K562 (cell line): ENCODE results near the gene SHANK3. TPM values are rescaled to one million over a fixed set of nuclear protein-coding genes. Genes with fewer than 3 reads are reported as not detected.

ENCODE experiments used
- ARNT ChIP-seq, 2 experiments: fragments of 450-650 bp; IDR thresholded peaks; 2 replicates each; pipeline ENCODE4 v1.6.1; 2016; ENCODE audit warnings: mild to moderate bottlenecking in 1 of 2
- CC2D1A ChIP-seq: fragments of 450-650 bp; IDR thresholded peaks from 2 replicates; pipeline ENCODE4 v1.6.1; 2017; ENCODE audit warnings: mild to moderate bottlenecking
- CREM ChIP-seq: IDR thresholded peaks from 2 replicates; pipeline ENCODE4 v1.6.1; 2014; ENCODE audit warnings: antibody characterized with exemption, low read depth
- DMBX1 ChIP-seq: fragments of 250-450 bp; sonication (Bioruptor Pico); IDR thresholded peaks from 2 replicates; pipeline ENCODE4 v1.8.0; 2022; ENCODE audit warnings: inconsistent platforms, mild to moderate bottlenecking, moderate library complexity, borderline replicate concordance
- ESRRA ChIP-seq: fragments of 450-650 bp; IDR thresholded peaks from 2 replicates; pipeline ENCODE4 v1.6.1; 2014; ENCODE audit warnings: low read depth, mild to moderate bottlenecking, moderate library complexity, borderline replicate concordance
- HIVEP1 ChIP-seq: fragments of 250-450 bp; sonication (Bioruptor Pico); IDR thresholded peaks from 2 replicates; pipeline ENCODE4 v1.4.0; 2020; ENCODE audit warnings: mild to moderate bottlenecking
- MYBL2 ChIP-seq, 2 experiments: fragments of 450-650 bp in 1 of 2; sonication (generic) in 1 of 2; formaldehyde crosslinking in 1 of 2; IDR thresholded peaks; 2 replicates each; pipeline versions ENCODE4 v1.6.1 to v1.8.1; 2017 to 2022; ENCODE audit warnings: borderline replicate concordance in 1 of 2, inconsistent platforms in 1 of 2, low read depth in 1 of 2, mild to moderate bottlenecking in 1 of 2, missing genetic modification reagents in 1 of 2, moderate library complexity in 1 of 2
- TAF7 ChIP-seq: fragments of 450-650 bp; IDR thresholded peaks from 2 replicates; pipeline ENCODE4 v1.6.1; 2016; ENCODE audit warnings: missing genetic modification characterization, missing compliant biosample characterization
- TFAM ChIP-seq: fragments of 250-450 bp; sonication (Bioruptor Pico); conservative IDR thresholded peaks from 2 replicates; pipeline ENCODE4 v1.5.0; 2021; ENCODE audit warnings: mild to moderate bottlenecking, moderate library complexity
- YY1 ChIP-seq, 3 experiments: IDR thresholded peaks; 2 replicates each; pipeline ENCODE4 v1.6.1; 2011; ENCODE audit warnings: low read length in 2 of 3, mild to moderate bottlenecking in 2 of 3, moderate library complexity in 2 of 3, borderline replicate concordance in 1 of 3, control low read depth in 1 of 3, low read depth in 1 of 3; ENCODE audit not compliant: insufficient read depth in 3 of 3, insufficient replicate concordance in 2 of 3, control insufficient read depth in 1 of 3, insufficient read length in 1 of 3; ENCODE audit errors: extremely low read depth in 1 of 3
- ZNF140 ChIP-seq: fragments of 250-450 bp; sonication (Bioruptor Pico); IDR thresholded peaks from 2 replicates; pipeline ENCODE4 v1.8.0; 2021; ENCODE audit warnings: moderate library complexity, mild to moderate bottlenecking, inconsistent platforms
- ZNF143 ChIP-seq: sonication (generic); formaldehyde crosslinking; IDR thresholded peaks from 2 replicates; pipeline ENCODE4 v1.9.0; 2022; ENCODE audit warnings: mild to moderate bottlenecking, missing genetic modification reagents
- ZNF239 ChIP-seq: fragments of 250-450 bp; sonication (Bioruptor Pico); IDR thresholded peaks from 2 replicates; pipeline ENCODE4 v1.4.0; 2020; ENCODE audit warnings: mild to moderate bottlenecking
- polyA plus RNA-seq, 8 experiments: library from polyadenylated mRNA; depleted of rRNA in 4 of 8; stranded (reverse) in 5 of 8; unstranded in 3 of 8; fragments of >200 nt; fragmentation: Nextera tagmentation in 2 of 8; fragmentation: Illumina TruSeq in 1 of 8; extraction: Ambion mirVana in 2 of 8; extraction: Trizol in 1 of 8; gene quantifications; 2 replicates each; pipeline versions ENCODE4 v1.2.1 to v1.2.3, GENCODE V29; 2011 to 2014; ENCODE audit warnings: inconsistent platforms in 1 of 8, missing spikeins in 1 of 8
- total RNA-seq, 7 experiments: library from RNA; depleted of rRNA in 6 of 7; stranded (reverse); fragments of >200 nt in 6 of 7; fragmentation: Illumina TruSeq in 2 of 7; extraction: Trizol in 2 of 7; gene quantifications; 2 replicates each; pipeline versions ENCODE4 v1.2.1 to v1.2.3, GENCODE V29; 2011 to 2021; ENCODE audit warnings: low replicate concordance in 1 of 7
- TF ChIP-seq, protein P1 (sequence below): IDR thresholded peaks from 3 replicates; pipeline ENCODE4 v1.6.1; 2011; ENCODE audit warnings: borderline replicate concordance, mild to moderate bottlenecking, moderate library complexity; ENCODE audit not compliant: insufficient read length; ENCODE audit errors: extremely low read depth
- TF ChIP-seq, protein P2 (sequence below): sonication (generic); formaldehyde crosslinking; IDR thresholded peaks from 2 replicates; pipeline ENCODE4 v1.8.1; 2022; ENCODE audit warnings: missing genetic modification reagents
- TF ChIP-seq, protein P3 (sequence below), 2 experiments: IDR thresholded peaks in 1 of 2; conservative IDR thresholded peaks in 1 of 2; 2 replicates each; pipeline ENCODE4 v1.6.1; 2016; ENCODE audit warnings: low read depth in 2 of 2, mild to moderate bottlenecking in 1 of 2, missing compliant biosample characterization in 1 of 2, missing genetic modification characterization in 1 of 2, moderate library complexity in 1 of 2
- TF ChIP-seq, protein P4 (sequence below): fragments of 450-650 bp; IDR thresholded peaks from 2 replicates; pipeline ENCODE4 v1.6.1; 2016; ENCODE audit warnings: antibody characterized with exemption

Gene SHANK3
- total and polyA plus RNA-seq, 9 of the 15 experiments (the other 6 are each of a cell fraction or from before 2014, with no cell fraction given): 0.01 to 0.07 (median 0.03) TPM; not detected in 6

DNA sequence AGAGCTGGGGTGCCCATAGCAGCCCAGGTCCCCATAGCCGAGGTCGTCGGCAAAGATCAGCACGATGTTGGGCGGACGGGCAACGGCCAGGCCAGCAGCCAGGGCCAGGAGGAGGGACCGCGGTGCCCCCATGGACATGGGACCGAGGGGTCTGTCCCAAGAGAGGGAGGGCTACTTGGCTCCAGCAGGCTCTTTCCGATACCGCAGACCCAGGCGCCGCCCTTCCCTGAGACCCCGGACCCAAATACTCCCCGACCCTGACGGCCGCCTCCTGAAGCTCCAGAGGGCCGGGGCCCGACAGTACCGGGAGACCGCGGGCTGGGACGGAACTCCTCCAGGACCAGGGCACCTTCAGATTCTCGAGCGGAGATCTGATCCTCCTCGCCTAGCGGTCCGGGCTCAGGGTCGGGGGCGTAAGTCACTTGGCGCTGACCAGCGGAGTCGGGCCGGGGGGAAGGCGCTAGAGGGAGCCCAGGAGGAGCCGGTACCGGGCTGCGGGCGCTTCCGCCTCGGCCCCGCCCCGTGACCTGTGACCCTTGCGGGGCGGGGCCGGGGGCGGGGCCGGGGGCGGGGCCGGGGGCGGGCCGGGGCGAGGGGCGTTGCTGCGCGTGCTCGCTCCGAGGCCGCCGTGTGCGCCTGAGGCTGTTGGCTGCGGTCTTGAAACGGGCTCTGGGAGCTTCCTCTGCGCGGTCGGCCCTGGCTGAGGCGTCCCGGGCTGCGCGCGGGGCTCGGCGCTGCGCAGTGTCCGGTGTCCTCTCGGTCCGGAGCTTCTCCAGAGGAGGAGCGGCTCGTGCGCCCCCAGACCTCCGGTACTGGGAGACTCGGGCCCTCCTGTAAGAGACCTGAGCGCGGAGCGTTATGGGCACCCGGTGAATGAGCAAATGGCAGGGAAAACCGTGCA is 44.7 kb upstream of the SHANK3 start, which contains the start of gene ARSA (continued):
- TF ChIP-seq, protein P1, sequence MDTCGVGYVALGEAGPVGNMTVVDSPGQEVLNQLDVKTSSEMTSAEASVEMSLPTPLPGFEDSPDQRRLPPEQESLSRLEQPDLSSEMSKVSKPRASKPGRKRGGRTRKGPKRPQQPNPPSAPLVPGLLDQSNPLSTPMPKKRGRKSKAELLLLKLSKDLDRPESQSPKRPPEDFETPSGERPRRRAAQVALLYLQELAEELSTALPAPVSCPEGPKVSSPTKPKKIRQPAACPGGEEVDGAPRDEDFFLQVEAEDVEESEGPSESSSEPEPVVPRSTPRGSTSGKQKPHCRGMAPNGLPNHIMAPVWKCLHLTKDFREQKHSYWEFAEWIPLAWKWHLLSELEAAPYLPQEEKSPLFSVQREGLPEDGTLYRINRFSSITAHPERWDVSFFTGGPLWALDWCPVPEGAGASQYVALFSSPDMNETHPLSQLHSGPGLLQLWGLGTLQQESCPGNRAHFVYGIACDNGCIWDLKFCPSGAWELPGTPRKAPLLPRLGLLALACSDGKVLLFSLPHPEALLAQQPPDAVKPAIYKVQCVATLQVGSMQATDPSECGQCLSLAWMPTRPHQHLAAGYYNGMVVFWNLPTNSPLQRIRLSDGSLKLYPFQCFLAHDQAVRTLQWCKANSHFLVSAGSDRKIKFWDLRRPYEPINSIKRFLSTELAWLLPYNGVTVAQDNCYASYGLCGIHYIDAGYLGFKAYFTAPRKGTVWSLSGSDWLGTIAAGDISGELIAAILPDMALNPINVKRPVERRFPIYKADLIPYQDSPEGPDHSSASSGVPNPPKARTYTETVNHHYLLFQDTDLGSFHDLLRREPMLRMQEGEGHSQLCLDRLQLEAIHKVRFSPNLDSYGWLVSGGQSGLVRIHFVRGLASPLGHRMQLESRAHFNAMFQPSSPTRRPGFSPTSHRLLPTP: no peak
- TF ChIP-seq ZNF143 (no peak), MYBL2 (IDR thresholded peaks at IDR 0.05; ENCODE audit: low read depth) (no peak), MYBL2 (CRISPR knock-in tag; IDR thresholded peaks at IDR 0.05; ENCODE audit: borderline replicate concordance) (no peak), ZNF239 (no peak), CC2D1A (no peak), ARNT (IDR thresholded peaks at IDR 0.05) (no peak), DMBX1 (CRISPR knock-in tag) (no peak), CREM (no peak), ESRRA (no peak), HIVEP1 (no peak), TAF7 (tag) (no peak), TFAM (no peak), ZNF140 (CRISPR knock-in tag) (no peak), YY1 (IDR thresholded peaks at IDR 0.05; ENCODE audit: borderline replicate concordance in 1 of 3, control insufficient read depth in 1 of 3, extremely low read depth in 1 of 3, insufficient read depth in 3 of 3, insufficient read length in 1 of 3, insufficient replicate concordance in 2 of 3, low read depth in 1 of 3, low read length in 2 of 3) (no peak)
- TF ChIP-seq, protein P2, sequence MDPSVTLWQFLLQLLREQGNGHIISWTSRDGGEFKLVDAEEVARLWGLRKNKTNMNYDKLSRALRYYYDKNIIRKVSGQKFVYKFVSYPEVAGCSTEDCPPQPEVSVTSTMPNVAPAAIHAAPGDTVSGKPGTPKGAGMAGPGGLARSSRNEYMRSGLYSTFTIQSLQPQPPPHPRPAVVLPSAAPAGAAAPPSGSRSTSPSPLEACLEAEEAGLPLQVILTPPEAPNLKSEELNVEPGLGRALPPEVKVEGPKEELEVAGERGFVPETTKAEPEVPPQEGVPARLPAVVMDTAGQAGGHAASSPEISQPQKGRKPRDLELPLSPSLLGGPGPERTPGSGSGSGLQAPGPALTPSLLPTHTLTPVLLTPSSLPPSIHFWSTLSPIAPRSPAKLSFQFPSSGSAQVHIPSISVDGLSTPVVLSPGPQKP (CRISPR knock-in tag): no peak
- TF ChIP-seq, protein P3, sequence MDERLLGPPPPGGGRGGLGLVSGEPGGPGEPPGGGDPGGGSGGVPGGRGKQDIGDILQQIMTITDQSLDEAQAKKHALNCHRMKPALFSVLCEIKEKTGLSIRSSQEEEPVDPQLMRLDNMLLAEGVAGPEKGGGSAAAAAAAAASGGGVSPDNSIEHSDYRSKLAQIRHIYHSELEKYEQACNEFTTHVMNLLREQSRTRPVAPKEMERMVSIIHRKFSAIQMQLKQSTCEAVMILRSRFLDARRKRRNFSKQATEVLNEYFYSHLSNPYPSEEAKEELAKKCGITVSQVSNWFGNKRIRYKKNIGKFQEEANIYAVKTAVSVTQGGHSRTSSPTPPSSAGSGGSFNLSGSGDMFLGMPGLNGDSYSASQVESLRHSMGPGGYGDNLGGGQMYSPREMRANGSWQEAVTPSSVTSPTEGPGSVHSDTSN (CRISPR knock-in tag; IDR thresholded peaks at IDR 0.05; ENCODE audit: low read depth): no peak
- TF ChIP-seq, protein P3 (tag; conservative IDR thresholded peaks at IDR 0.05; ENCODE audit: low read depth): no peak
- TF ChIP-seq, protein P4, sequence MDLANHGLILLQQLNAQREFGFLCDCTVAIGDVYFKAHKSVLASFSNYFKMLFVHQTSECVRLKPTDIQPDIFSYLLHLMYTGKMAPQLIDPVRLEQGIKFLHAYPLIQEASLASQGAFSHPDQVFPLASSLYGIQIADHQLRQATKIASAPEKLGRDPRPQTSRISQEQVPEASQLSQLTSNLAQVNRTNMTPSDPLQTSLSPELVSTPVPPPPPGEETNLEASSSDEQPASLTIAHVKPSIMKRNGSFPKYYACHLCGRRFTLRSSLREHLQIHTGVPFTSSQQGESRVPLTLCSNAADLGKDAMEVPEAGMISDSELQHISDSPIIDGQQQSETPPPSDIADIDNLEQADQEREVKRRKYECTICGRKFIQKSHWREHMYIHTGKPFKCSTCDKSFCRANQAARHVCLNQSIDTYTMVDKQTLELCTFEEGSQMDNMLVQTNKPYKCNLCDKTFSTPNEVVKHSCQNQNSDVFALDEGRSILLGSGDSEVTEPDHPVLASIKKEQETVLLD: no peak
